ENCODE results near the gene GDPD5.

Gene GDPD5

DNA sequence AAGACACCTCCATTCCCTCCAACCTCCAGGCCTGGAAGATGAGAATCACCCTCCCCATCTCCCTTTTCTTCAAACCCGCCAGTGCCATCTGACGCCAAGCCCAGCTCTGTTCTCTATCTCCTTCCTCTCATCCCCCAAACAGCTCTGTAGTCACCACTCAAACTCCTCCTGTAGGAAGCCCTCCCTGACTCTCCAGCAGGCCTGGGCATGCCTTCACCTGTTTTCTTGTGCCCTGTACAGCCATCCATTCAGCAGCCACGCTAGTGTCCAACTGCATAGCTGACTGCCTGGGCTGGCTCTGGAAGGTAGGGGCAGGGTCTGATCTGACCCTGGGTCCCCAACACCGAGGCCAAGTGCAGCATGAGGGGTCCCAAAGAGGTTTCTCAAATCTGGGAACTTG is 25.0 kb downstream of the GDPD5 start:
- Histone ChIP-seq H3K4me3 (no peak overlapping the region), H3K27ac (no peak overlapping the region)

GRCh38 chr11:75499423-75500190 is 26.1 kb downstream of the GDPD5 start:
- H3K4me3 ChIP-seq: no peak overlapping the region
- peak overlapping the region in 5 of 21 experiments; percentile 27 to 67 (median 45) for H3K27ac ChIP-seq

GRCh38 chr11:75498556-75499255 is 27.0 kb downstream of the GDPD5 start:
- H3K27ac ChIP-seq: peak overlapping the region in 6 of 21 experiments; percentile 6 to 49 (median 30)
- H3K4me3 ChIP-seq: no peak overlapping the region

GRCh38 chr11:75497788-75498409 is 27.8 kb downstream of the GDPD5 start:
- H3K4me3 ChIP-seq: no peak overlapping the region
- peak overlapping the region in 6 of 21 experiments; percentile 6 to 47 (median 30) for H3K27ac ChIP-seq

DNA sequence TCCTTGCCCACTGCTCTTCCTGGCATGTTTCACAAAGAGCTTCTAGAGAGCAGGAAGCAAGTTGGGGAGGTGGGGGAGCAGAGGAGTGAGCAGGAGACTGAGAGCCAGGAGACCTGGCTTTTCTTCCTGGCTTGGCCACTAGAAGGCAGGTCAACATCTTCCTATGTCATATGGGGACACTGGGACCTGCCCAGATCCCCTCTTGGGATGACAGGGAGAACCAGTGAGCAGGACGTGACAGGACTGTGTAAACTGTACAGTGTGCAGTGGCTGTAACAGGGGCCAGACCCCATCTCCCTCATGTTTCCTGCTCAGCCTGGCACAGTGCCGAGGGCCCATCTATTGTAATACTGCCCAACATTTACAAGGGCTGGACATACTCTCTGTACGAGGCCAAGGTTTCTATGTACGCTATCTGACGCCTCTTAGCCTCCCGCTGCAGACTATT is 29.4 kb downstream of the GDPD5 start:
- Histone ChIP-seq H3K4me3 (no peak overlapping the region), H3K27ac (no peak overlapping the region)

DNA sequence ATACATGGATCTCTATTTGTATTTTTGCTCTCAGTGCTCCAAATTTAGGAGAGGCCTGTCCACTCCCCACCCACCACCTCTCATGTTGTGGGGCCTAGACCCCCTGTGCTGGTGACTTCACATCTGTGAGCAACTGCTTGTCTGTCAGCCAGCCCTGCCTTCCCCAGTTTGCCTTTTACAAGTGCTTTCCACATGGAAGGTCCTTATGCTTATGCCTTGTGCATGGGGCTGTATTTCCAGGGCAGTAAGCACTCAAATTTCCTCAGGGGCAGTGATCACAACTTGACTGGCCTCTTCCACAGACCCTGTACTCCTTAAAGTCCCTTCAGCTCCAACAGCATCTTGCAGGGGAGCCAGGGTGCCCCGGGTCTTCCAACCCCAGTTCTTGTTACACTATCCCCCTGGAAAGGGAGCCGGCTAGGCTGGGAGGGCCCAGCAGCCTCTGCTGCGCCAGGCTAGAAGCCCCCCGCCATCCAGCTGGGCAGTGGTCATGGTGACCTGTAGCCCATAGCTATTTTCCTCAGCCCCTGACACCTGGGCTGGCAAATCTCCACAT is 29.9 kb downstream of the GDPD5 start:
- H3K27ac ChIP-seq: peak overlapping the region in 1 of 21 experiments; percentile 13
- no peak overlapping the region for H3K4me3 ChIP-seq

GRCh38 chr11:75493626-75494025 is 32.1 kb downstream of the GDPD5 start:
- no peak overlapping the region for H3K4me3 ChIP-seq
- H3K27ac ChIP-seq: no peak overlapping the region

GRCh38 chr11:75492181-75492820 is 33.4 kb downstream of the GDPD5 start:
- Histone ChIP-seq H3K4me3 (no peak overlapping the region), H3K27ac (peak overlapping the region in 2 of 21 experiments; percentile 1 to 4)

DNA sequence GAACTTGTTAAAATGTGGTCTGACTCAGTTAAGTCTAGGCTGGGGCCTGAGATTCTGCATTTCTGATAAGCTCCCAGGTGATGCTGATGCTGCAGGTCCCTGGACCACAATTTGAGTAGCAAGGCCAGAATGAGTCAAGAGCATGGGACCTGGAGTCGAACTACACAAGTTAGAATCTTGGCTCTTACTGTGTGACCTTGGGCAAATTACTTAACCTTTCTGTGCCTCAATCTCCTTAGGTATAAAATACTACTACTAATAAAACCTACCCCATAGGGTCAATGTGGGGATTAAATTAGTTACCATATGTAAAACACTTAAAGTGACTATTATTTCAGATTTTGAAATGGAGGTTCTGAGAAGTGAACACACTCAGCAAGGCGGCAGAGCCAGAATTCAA is 34.3 kb downstream of the GDPD5 start:
- Histone ChIP-seq H3K27ac (no peak overlapping the region), H3K4me3 (no peak overlapping the region)

DNA sequence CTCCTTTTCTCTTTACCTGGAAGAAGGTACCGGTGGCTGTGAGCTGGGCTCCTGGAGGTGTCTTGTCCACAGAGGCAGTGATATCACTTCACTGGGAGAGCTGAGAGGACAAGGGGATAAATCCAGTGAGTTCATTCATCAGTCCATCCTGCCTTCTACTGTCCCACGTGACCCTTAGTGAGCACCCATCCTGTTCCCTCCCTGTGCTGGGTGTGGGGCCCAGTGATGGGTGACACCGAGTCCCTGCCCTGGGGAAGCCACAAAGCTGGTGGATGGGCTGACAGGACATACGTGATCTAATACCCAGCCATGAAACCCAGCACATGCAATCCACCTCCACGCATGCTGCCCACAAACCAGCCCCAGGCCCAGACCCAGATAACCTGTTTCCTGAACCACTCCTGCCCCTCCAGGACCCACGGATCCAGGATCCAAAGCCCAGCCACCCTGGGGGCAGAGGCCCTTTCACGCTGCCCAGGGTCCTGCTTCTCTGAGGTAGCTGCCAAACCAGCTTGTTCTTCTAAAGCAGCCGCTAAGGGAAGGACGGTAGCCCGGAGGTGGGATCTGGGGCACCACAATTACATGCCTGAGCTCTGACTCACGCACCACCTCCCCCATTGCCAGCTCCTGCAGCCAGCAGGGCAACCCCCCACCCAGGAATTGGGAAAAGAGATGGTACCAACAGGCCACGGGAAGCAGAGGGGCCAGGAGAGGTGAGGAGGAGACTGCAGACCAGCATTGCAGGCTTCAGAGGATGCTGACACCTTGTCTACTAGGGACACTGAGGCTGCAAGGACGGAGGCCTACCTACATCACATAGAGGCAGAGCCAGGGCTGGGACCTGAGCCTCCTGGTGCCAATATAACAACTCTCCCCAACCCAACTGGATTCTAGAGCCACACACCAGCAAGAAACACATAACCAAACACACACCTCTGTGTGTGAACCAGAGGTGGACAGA is 35.2 kb downstream of the GDPD5 start:
- H3K27ac ChIP-seq: peak overlapping the region in 1 of 21 experiments; percentile 44
- H3K4me3 ChIP-seq: no peak overlapping the region

- Histone ChIP-seq H3K27ac (no peak overlapping the region), H3K4me3 (no peak overlapping the region)
These were observed 38.4 kb downstream of the GDPD5 start for GRCh38 chr11:75487365-75487764.

- no peak overlapping the region for H3K27ac ChIP-seq
- H3K4me3 ChIP-seq: no peak overlapping the region
These were observed 40.0 kb downstream of the GDPD5 start for GRCh38 chr11:75485742-75486141.

DNA sequence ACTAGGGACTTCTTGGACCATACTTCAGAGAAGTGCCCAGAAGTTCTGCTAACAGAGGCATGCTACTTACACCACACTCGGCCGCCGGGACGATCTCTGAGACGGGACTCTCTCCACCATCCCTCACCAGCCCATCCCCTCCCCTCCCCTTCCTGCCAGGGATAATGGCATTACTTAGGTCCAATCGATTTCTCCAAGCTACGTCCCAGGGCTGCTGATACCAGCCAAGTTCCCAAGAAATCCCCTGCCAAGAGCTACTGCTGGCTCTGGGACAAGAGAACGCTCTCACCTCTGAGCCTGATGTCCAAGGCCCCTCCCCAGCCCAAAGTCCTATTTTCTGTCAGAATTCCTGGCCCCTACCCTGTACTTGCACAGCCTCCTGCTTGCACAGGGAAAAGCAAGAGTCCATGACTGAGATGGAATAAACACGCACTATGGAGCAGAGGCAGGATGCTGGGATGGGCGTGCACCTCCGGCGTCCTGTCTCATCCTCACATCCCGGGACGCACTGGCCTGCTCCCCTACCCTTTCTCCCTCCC is 42.7 kb downstream of the GDPD5 start:
- Histone ChIP-seq H3K4me3 (no peak overlapping the region), H3K27ac (no peak overlapping the region)

DNA sequence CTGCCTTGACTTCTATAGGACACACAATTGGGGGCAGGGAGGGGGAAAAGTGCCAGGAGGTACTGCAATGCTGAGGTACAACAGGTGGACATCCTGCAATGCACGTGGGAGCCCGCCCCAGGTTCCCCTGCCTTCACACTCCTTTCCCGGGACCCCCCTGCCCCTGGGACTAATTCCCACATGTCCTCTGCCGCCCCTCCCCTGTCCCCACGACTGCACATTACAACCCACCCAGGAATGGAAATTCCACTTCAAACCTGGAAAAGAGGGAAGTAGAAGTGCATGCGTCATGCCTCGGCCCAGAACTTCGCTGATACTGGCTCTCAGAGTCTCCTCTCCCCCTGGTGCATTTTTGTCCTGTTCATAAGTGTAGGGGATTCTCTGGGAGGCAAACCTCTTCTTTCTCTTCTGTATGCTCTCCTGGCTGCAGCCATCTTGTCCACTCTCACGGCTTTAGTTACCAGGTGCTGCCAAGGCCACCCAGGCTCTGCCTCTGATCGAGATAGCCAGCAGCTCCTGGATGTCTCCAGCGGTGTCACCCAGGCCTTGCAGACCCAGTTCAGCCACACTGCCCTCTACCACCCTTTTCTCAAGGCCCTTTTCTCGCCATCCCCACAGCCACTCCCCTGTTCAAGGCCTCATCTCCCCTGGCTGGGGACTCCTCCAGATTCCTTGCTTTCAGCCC is 43.7 kb downstream of the GDPD5 start:
- Histone ChIP-seq H3K27ac (no peak overlapping the region), H3K4me3 (no peak overlapping the region)

GRCh38 chr11:75481223-75481921 is 44.4 kb downstream of the GDPD5 start:
- H3K4me3 ChIP-seq: no peak overlapping the region
- H3K27ac ChIP-seq: no peak overlapping the region

DNA sequence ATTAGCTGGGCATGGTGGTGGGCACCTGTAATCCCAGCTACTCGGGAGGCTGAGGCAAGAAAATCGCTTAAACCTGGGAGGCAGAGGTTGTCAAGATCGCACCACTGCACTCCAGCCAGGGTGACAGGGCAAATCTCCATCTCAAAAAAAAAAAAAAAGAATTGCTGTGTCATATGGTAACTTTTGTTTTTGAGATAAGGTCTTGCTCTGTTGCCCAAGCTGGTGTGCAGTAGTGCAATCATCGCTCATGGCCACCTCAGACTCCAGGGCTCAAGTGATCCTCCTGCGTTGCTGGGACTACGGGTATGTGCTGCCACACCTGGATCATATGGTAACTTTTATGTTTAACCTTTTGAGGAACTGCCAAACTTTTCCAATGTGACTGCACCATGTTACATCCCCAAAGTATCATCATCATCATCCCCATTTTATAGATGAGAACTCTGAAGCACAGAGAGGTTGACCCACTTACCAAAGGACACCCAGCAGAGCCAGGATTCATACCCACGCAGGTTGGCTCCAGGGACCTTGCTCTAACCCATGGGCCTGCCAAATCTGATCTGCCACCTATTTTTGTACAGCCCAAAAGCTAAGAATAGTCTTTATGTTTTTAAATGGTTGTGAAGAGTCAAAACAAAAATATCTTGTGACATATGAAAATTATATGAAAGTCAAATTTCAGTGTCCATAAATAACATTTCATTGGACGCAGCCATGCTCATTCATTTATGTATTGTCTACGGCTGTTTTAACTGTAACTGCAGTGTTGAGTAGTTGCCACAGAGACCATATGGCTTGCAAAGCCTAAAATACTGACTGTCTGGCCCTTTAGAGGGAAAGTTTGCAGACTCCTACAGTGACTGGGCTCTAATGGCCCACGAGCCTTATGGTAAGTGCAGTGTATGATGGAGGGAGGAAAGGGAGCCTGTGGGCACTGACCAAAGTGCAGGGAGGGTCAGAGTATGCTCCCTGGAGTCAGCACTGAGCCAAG is 45.3 kb downstream of the GDPD5 start:
- H3K4me3 ChIP-seq: no peak overlapping the region
- no peak overlapping the region for H3K27ac ChIP-seq

Measured in skin epidermis (tissue), 12 donors.